ENCODE measurements around the gene MPI.
A peak's percentile ranks its signal among the peaks of the same experiment; 100 is the strongest.
"Not testable (repeated sequence)": the region's sequence is repeated elsewhere in the genome, so short reads cannot be mapped to it uniquely, and the experiment has no call there.

Gene MPI

DNA sequence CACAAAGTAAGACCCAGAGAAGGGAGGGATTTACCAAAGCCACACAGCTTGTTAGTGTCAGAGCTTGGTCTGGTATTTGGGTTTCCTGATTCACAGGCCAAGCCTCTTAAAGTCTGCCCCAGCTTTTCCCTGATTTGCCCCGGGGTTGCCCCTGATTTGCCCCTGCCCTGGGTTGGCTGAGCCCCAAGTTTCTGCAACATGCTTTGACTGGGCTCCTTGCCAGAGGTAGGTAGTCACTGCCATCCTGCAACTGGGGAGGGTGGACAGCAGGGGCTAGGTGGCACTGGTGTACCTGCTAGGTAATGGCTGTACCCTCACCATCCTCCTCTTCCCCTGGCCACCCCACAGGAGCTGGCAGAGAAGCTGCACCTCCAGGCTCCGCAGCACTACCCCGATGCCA is 2.5 kb downstream of the MPI start:
- no peak for DNase-seq

DNA sequence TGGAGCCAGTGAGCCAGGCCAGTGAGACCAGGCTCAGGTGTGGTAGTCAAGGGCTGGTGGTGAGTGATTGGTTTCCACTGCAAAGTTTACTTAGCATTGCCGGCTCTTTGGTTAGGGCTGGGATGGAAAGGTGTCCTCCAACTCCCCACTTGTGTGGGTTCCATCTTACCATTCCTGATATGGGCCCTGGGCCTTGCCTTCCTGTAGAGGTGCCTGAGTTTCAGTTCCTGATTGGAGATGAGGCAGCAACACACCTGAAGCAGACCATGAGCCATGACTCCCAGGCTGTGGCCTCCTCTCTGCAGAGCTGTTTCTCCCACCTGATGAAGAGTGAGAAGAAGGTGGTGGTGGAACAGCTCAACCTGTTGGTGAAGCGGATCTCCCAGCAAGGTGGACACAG is 3.1 kb downstream of the MPI start:
- no peak for DNase-seq

GRCh38 chr15:74893627-74894026 is 3.8 kb downstream of the MPI start:
- no peak for DNase-seq

DNA sequence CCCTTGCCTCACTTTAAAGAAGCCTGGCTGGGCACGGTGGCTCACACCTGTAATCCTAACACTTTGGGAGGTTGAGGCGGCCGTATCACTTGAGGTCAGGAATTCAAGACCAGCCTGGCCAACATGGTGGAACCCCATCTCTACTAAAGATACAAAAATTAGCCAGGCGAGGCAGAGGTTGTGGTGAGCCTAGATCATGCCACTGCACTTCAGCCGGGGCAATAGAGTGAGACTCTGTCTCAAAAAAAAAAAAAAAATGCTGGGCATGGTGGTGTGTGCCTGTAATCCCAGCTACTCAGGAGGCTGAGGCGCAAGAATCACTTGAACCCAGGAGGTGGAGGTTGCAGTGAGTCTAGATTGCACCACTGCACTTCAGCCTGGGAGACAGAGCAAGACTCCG is 4.5 kb downstream of the MPI start:
- not testable (repeated sequence) for DNase-seq

DNA sequence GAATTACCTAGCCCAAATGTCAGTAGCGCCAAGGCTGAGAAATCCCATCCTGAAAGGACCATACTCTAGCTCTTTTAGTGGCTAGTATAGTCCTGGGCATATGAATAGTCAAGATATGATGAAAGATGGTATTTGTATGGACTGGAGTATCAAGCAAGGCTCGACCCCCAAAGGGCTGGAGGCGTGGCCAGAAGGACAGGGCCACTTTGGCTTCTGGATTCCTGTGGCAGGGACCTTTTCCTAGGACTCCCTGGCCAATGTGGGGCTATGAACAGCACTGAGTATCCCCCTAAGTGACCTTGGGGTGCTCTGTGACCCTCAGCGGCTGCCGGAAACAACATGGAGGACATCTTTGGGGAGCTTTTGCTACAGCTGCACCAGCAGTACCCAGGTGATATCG is 6.0 kb downstream of the MPI start:
- DNase-seq: no peak

- DNase-seq: no peak
Observed at GRCh38 chr15:74896316-74896715, 6.5 kb downstream of the MPI start.

GRCh38 chr15:74897300-74897701 is 7.5 kb downstream of the MPI start:
- no peak for DNase-seq

GRCh38 chr15:74901612-74902063 is 11.8 kb downstream of the MPI start:
- DNase-seq: peak; percentile 18

GRCh38 chr15:74902295-74903075 is 12.6 kb downstream of the MPI start:
- no peak for DNase-seq

- DNase-seq: no peak
Observed at GRCh38 chr15:74903676-74904075, 13.8 kb downstream of the MPI start.

DNA sequence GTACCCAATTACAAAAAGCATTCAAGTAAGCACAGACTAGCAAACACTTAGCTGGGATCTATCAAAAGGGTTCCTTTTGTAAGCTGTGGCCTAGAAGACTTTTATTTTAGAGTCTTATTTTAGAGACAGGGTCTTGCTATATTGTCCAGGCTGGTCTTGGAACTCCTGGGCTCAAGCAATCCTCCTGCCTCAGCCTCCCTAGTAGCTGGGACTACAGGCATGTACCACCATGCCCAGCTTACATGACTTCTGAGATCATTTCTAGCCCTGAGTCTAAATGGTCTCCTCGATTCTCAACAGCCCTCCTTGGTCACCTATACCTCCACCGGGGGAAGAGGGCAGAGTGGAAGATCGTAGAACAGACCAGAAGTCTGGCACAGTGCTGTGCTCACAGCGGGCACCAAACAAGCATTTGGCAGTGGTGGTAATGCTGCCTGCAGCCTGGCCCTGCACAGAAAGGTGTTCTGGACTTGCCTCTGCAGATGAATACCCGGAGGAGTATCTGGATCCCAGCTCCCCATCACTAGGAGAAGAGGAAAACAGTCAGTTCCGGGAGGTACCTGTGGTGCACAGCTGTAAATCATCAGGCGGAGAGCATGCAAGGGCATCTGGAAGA is 14.5 kb downstream of the MPI start:
- DNase-seq: no peak

- DNase-seq: no peak
Observed at GRCh38 chr15:74906067-74906449, 16.2 kb downstream of the MPI start.

DNA sequence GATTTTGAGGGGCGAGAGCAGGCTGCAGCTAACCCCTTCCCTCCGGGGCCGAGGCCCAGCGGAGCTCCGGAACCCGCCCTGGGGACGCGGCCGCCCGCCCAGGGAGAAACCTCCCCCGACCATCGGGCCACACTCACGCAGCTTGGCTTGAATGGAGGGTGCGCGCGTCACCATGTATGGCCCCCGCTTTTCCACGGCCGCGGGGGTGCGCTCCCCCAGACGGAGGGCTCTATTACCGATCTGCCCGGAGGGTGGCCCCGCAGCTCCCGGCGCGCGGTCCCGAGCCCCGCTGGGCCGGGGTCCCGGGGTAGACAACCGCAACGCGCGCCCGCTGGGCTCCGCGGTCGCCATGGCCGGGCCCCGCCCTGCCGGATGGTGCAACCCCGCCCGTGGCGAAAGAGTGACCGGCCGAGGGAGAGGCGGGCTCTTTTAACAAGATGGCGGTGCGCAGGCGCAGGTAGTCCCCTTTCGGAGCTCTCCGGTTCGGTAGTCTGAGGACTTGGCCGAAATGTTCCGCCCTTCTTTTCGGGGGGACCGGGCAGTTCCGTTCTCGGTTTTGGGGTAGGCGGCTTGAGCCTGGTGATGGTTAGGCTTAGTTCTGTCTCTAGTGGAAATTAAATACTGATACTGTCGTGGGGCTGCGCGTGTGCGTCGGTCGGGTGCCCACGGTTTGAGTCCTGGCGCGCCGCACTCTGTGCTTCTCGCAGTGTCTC is 16.8 kb downstream of the MPI start, which contains the start of gene FAM219B:
Gene FAM219B (minus strand): TSS at position 402 of the 713 bp plus-strand sequence. CDS start 51 bp downstream, at position 351.
- DNase-seq: peak; percentile 48

- no peak for DNase-seq
Observed at GRCh38 chr15:74907163-74907870, 17.5 kb downstream of the MPI start.

GRCh38 chr15:74908635-74909034 is 18.8 kb downstream of the MPI start:
- DNase-seq: no peak

DNA sequence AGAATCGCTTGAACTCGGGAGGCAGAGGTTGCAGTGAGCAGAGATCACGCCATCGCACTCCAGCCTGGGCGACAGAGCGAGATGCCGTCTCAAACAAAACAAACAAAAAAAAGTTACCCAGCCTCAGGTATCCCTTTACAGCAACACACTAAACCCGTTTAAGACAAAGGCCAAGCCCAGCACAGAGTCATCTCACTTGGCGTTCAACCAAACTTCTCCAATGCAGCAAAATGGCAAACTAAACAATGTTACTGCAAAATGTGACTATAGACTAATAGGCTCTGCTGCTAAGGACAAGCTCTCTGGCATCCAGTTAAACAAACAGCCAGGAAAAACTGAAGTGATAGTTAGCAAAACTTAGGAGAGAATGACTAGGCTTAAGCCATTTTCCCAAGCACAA is 23.2 kb downstream of the MPI start:
- DNase-seq: no peak

- DNase-seq: not testable (repeated sequence)
Observed at GRCh38 chr15:74913799-74914198, 24.0 kb downstream of the MPI start.

DNA sequence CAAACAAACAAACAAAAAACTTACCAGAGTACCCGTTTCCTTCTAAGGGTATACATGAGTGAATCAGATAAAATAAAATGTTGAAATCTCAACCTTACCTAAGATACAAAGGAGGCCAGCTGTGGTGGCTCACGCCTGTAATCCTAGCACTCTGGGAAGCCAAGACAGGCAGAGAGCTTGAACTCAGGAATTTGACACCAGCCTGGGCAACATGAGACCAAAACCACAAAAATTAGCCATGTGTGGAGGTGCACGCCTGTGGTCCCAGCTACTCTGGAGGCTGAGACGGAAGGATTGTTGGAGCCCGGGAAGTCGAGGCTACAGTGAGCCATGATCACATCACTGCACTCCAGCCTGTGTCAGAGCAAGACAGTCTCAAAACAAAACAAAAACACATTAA is 27.8 kb downstream of the MPI start:
- DNase-seq: no peak

- no peak for DNase-seq
Observed at GRCh38 chr15:74920456-74920855, 30.6 kb downstream of the MPI start.

DNA sequence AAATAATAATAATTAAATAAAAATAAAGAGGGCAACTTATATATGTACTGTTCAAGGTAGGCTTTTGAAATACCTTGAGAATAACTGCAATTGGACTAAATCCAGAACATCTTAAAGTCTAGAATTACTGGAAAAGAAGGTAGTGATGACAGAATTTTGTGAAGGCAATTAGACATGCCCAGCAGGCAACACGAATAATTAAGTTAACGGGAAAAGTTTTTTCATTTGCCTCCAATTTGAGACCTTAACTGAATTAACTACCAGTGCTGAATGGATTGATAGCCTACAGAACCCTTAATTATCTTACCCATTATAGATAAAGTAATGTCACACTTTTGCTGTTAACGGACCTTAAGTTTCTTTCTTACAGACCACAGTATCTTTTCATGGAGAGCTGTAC is 34.7 kb downstream of the MPI start:
- DNase-seq: no peak

GRCh38 chr15:74928771-74929198 is 38.9 kb downstream of the MPI start:
- DNase-seq: no peak

DNA sequence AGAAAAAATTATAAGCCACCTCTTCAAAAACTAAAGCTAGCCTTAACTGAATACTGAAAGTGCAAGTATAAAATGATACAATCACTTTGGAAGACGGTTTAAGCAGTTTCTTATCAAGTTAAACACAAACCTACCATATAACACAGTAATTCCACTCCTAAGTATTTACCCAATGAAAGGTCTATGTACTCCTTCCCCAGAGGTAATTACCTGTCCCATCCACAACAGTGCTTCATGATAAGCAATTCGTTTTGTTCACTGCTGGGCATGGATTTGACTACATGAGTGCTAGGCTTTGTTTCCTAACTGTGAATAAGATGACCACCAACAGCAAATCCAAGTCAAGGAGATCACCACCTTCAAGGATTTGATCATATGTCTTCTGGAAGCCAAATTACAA is 43.7 kb downstream of the MPI start:
- no peak for DNase-seq

GRCh38 chr15:74935193-74935592 is 45.4 kb downstream of the MPI start:
- DNase-seq: not testable (repeated sequence)

All from effector CD8-positive, alpha-beta T cell (primary cell).